Myocyte (in vitro differentiated cells): ENCODE measurements around the gene ZFPM1. TPM values are rescaled to one million over a fixed set of nuclear protein-coding genes. Genes with fewer than 3 reads are reported as not detected.
"Not testable (repeated sequence)": the region's sequence is repeated elsewhere in the genome, so short reads cannot be mapped to it uniquely, and the experiment has no call there.

Experiments used
- DNase-seq: peaks from one replicate; pipeline ENCODE4 v3.0.0-alpha.2; 2012; ENCODE audit warnings: low read depth
- total RNA-seq: library from RNA; depleted of rRNA; stranded (reverse); fragments of >200 nt; gene quantifications from 2 replicates; pipeline ENCODE4 v1.2.3, GENCODE V29; 2014

ZFPM1 gene
- total RNA-seq, 1 donor from 2014 or later: 0.70 TPM

GRCh38 chr16:88478889-88479792 lies 26.1 kb downstream of the ZFPM1 start:
- no peak for DNase-seq

- no peak for DNase-seq
Measured at GRCh38 chr16:88479793-88480760, 27.0 kb downstream of the ZFPM1 start.

GRCh38 chr16:88480829-88481228 lies 27.7 kb downstream of the ZFPM1 start:
- DNase-seq: no peak

GRCh38 chr16:88481851-88482250 lies 28.8 kb downstream of the ZFPM1 start:
- no peak for DNase-seq

GRCh38 chr16:88482630-88483391 lies 29.7 kb downstream of the ZFPM1 start:
- no peak for DNase-seq

- no peak for DNase-seq
Measured at GRCh38 chr16:88483392-88483641, 30.2 kb downstream of the ZFPM1 start.

- no peak for DNase-seq
Measured at GRCh38 chr16:88484505-88485365, 31.7 kb downstream of the ZFPM1 start.

- DNase-seq: not testable (repeated sequence)
Measured at GRCh38 chr16:88485366-88485741, 32.3 kb downstream of the ZFPM1 start.

- no peak for DNase-seq
Measured at GRCh38 chr16:88486398-88487123, 33.5 kb downstream of the ZFPM1 start.

- DNase-seq: no peak
Measured at GRCh38 chr16:88487124-88487432, 34.0 kb downstream of the ZFPM1 start.

- DNase-seq: no peak
Measured at GRCh38 chr16:88487920-88488851, 35.1 kb downstream of the ZFPM1 start.

- no peak for DNase-seq
Measured at GRCh38 chr16:88489163-88489741, 36.2 kb downstream of the ZFPM1 start.

GRCh38 chr16:88491001-88491559 lies 38.0 kb downstream of the ZFPM1 start:
- DNase-seq: no peak

- DNase-seq: no peak
Measured at GRCh38 chr16:88491560-88492310, 38.7 kb downstream of the ZFPM1 start.

- DNase-seq: no peak
Measured at GRCh38 chr16:88493879-88494278, 40.8 kb downstream of the ZFPM1 start.

- no peak for DNase-seq
Measured at GRCh38 chr16:88494335-88495154, 41.5 kb downstream of the ZFPM1 start.
